ENCODE measurements around the gene VPS37C.
A peak's percentile ranks its signal among the peaks of the same experiment; 100 is the strongest.

VPS37C gene

DNA sequence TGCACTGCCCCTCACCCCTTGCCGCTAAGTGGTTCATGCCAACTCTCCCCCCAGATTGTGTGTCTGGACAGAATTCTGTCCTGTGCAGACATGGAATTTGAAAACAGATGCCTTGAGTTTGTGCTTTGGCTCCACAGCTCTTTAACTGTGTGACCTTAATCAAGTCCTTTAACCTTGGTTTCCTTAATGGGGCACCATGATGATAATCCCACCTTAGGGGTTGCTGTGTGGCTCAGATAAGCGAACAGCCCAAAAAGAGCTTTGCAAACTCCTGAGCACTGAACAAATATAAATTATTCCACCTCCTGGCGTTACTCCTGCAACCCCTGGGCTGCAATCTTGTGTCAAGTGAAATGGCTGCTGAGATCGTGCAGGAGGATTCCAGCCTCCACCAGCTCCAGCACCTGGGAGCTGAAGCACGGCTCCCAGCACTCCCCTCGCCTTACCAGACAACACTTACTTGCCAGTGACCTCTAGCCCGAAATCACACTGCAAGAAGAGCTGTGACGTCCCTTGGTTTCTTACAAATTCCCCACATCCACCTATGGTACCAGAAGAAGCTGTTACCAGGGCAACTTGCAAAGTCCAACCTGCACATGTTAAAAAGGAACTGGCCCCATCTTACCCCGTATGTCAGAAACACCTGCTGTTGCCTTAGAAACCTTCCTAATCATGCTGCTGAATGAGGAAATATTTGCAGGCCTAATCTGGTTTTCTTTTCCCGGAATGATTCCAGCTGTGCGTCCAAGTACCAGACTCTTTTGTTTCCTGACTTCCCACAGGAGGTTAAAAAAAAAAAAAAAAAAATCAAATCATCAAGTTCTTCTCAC, 13.2 kb downstream of the VPS37C start:
- H3K4me3 Mint-ChIP-seq: no peak overlapping the region
- H3K27me3 Mint-ChIP-seq (ENCODE audit: low read depth, poor library complexity): peaks cover 4% of the 10 kb centered on the region
- H3K36me3 Mint-ChIP-seq (ENCODE audit: low read depth): peaks cover 6% of the 10 kb centered on the region
- H3K27ac Mint-ChIP-seq: no peak overlapping the region
- H3K4me1 Mint-ChIP-seq: peaks cover 72% of the 10 kb centered on the region
- TF ChIP-seq, protein P1, sequence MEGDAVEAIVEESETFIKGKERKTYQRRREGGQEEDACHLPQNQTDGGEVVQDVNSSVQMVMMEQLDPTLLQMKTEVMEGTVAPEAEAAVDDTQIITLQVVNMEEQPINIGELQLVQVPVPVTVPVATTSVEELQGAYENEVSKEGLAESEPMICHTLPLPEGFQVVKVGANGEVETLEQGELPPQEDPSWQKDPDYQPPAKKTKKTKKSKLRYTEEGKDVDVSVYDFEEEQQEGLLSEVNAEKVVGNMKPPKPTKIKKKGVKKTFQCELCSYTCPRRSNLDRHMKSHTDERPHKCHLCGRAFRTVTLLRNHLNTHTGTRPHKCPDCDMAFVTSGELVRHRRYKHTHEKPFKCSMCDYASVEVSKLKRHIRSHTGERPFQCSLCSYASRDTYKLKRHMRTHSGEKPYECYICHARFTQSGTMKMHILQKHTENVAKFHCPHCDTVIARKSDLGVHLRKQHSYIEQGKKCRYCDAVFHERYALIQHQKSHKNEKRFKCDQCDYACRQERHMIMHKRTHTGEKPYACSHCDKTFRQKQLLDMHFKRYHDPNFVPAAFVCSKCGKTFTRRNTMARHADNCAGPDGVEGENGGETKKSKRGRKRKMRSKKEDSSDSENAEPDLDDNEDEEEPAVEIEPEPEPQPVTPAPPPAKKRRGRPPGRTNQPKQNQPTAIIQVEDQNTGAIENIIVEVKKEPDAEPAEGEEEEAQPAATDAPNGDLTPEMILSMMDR (IDR thresholded peaks at IDR 0.05): no peak
- H3K9me3 Mint-ChIP-seq: no peaks in the 10 kb centered on the region
- no peak for DNase-seq

DNA sequence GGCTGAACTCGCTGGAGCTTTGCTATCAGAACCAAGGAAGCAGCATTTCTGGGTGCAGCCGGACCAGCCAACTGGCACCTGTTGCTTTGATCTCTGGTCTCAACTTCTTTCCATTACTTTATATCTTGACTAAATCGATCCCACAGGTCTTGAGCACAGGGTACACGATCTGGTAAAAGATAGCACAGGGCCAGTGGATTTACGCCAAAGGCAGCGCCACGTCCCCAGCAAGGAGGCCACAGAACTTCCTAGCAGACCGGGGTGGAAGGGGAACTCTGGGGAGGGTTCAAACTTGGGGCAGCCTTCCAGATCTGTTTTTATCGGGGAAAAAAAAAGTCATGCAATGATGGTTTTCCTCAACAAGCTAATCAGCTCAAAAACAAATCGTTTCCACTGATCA, 14.0 kb downstream of the VPS37C start:
- TF ChIP-seq, protein P1 (IDR thresholded peaks at IDR 0.05): no peak
- no peak for DNase-seq
- Mint-ChIP-seq H3K27ac (peak overlapping the region; percentile 48), H3K4me3 (no peak overlapping the region), H3K4me1 (peaks cover 65% of the 10 kb centered on the region), H3K36me3 (ENCODE audit: low read depth) (peaks cover 6% of the 10 kb centered on the region), H3K27me3 (ENCODE audit: low read depth, poor library complexity) (peaks cover 4% of the 10 kb centered on the region), H3K9me3 (no peaks in the 10 kb centered on the region)

DNA sequence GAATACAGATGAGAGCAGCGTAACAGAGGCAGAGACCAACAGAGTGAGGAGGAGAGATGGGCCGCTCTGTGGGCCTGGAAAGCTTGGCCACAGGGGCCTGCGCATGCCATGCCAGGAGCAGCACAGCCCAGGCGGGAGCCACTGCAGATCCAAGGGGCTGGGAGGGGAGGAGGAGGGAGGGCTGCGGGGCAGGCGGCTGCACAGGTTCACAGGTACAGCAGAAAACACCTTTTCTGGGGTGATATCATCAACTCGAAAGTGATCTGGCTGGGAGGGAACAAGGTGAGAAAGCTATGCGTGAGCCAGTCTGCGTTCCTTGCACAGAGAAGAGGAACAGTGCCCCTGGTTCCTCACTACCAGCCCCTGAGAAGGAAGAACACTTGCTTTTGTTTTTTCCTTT, 14.8 kb downstream of the VPS37C start:
- H3K36me3 Mint-ChIP-seq (ENCODE audit: low read depth): peaks cover 6% of the 10 kb centered on the region
- H3K27ac Mint-ChIP-seq: peak overlapping the region; percentile 55
- H3K9me3 Mint-ChIP-seq: no peaks in the 10 kb centered on the region

DNA sequence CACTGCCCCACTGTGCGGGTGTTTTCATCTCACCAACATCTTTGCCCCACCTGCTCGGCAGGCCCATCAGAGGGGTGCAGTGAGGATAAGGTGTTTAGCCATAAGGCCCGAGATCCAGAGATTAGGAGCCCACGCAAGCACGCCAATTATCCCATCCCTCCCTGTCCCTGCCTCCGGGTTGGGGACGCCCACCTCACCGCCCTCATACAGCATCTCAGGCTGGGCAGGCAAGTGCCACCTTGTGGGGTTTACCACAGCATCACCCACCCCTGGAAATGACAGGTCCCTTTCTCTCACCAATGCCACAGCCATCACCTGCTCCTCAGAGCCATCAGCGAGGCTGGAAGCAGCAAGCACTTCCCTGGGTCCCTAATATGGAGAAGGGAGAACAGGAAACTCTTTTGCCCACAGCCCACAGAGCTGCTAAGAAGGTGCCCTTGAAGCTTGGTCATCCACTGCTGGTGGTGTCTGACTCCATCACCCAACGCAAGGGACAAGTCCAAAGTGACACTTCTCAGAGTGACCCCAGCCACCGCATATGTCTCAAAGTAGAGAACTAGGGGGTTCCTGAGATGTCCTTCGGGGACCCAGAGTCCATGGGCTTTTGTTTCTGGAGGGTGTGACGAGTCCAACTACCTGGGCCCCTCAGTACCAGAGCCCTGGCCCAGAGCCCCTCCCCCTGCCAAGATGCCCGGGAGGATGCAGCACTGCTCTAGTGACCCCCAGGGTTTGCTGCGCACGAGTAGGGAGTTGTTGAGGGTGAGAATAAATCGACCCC, 15.8 kb downstream of the VPS37C start:
- H3K9me3 Mint-ChIP-seq: no peaks in the 10 kb centered on the region
- TF ChIP-seq, protein P1 (IDR thresholded peaks at IDR 0.05): no peak
- peaks cover 46% of the 10 kb centered on the region for H3K4me1 Mint-ChIP-seq

More for the DNA sequence above, 14.8 kb downstream of the VPS37C start:
- Mint-ChIP-seq H3K27me3 (ENCODE audit: low read depth, poor library complexity) (peaks cover 4% of the 10 kb centered on the region), H3K4me3 (no peak overlapping the region), H3K4me1 (peaks cover 56% of the 10 kb centered on the region)
- no peak for DNase-seq
- TF ChIP-seq, protein P1 (IDR thresholded peaks at IDR 0.05): no peak

DNA sequence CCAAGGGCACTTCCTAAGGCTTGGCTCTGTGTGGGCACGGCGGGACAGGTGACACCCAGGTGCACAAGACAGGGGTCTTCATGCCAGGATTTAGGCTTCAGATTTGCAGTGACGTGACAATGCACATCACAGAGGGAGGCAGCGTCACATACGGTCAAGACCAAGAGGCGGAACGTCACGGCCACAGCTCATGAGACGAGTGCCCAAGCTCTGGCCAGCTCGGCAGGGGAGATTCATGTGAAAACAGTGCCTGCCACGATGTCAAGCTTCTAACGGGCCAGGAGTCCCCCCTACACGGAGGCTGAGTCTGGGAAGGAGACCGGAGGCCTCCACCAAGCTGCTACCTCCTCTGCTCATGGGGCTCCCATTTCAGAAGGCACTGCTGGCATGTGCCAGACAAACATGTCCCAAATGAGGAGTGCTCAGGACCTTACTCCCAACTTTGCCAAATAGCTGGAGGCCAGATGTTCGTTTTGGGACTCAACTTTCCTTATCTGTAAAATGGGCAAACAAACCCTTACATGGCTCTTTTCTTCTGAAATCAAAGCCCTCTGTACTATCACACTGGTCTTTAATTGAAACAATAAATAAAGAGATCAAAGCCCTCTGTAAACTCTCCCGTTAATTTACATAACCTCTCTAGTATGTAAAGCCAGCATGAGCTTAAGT, 16.6 kb downstream of the VPS37C start:
- H3K9me3 Mint-ChIP-seq: no peaks in the 10 kb centered on the region
- H3K4me1 Mint-ChIP-seq: peaks cover 41% of the 10 kb centered on the region
- no peak overlapping the region for H3K27ac Mint-ChIP-seq
- H3K27me3 Mint-ChIP-seq (ENCODE audit: low read depth, poor library complexity): peaks cover under 1% of the 10 kb centered on the region
- no peak for DNase-seq
- no peak overlapping the region for H3K4me3 Mint-ChIP-seq
- TF ChIP-seq, protein P1 (IDR thresholded peaks at IDR 0.05): no peak
- peaks cover 6% of the 10 kb centered on the region for H3K36me3 Mint-ChIP-seq (ENCODE audit: low read depth)

More for the DNA sequence above, 15.8 kb downstream of the VPS37C start:
- no peak overlapping the region for H3K4me3 Mint-ChIP-seq
- no peak overlapping the region for H3K27ac Mint-ChIP-seq
- H3K27me3 Mint-ChIP-seq (ENCODE audit: low read depth, poor library complexity): no peaks in the 10 kb centered on the region
- peaks cover 6% of the 10 kb centered on the region for H3K36me3 Mint-ChIP-seq (ENCODE audit: low read depth)
- no peak for DNase-seq

Data from nephron progenitor cell (in vitro differentiated cells).